Colonic mucosa (tissue), 4 donors: ENCODE results near the gene LTV1. TPM values are rescaled to one million over a fixed set of nuclear protein-coding genes. Genes with fewer than 3 reads are reported as not detected.
A peak's percentile ranks its signal among the peaks of the same experiment; 100 is the strongest.

Source experiments
- DNase-seq: peaks from one replicate; pipeline ENCODE4 v3.0.0-alpha.2; 2020
- H3K27ac ChIP-seq: fragments of 200-600 bp; one replicate; pipeline ENCODE4 v1.8.0; 2021
- H3K27me3 ChIP-seq: fragments of 200-600 bp; one replicate; pipeline ENCODE4 v1.8.0; 2021
- H3K36me3 ChIP-seq: fragments of 200-600 bp; one replicate; pipeline ENCODE4 v1.8.0; 2021
- H3K4me1 ChIP-seq: fragments of 200-600 bp; one replicate; pipeline ENCODE4 v1.8.0; 2021; ENCODE audit warnings: mild to moderate bottlenecking
- H3K4me3 ChIP-seq: fragments of 200-600 bp; one replicate; pipeline ENCODE4 v1.8.0; 2021
- H3K9ac ChIP-seq, 2 donors: one replicate each; pipeline ENCODE4 v1.7.0; 2013; ENCODE audit warnings: control low read depth in 2 of 2, low read depth in 2 of 2, low read length in 2 of 2
- H3K9me3 ChIP-seq: fragments of 200-600 bp; one replicate; pipeline ENCODE4 v1.8.0; 2021
- CTCF ChIP-seq: fragments of 200-600 bp; IDR thresholded peaks from one replicate; pipeline ENCODE4 v1.8.0; 2022; ENCODE audit warnings: antibody characterized with exemption, mild to moderate bottlenecking
- intact Hi-C: fragments of 100-400 bp; cut with DNase I; formaldehyde crosslinking; loops from one replicate; pipeline ENCODE4 v1.14.1; 2022
- total RNA-seq, 2 donors: library from RNA; stranded (reverse); fragmentation: NEBNext Ultra II Directional in 1 of 2; extraction: Animal tissue kit (Norgen Biotek cat#: 25700) in 1 of 2; gene quantifications; one replicate each; pipeline ENCODE4 v1.2.1, GENCODE V29; 2021
- donor health status: healthy.
- donor health status: DM: no; HTN: no; CAD: no.
- donor health status: DM: no; HTN: no; CAD: no.

Gene LTV1
- total RNA-seq, 2 donors from 2014 or later, result 11.0 to 17.4 TPM

GRCh38 chr6:143877584-143878271 is 34.6 kb downstream of the LTV1 start:
- no peaks in the 10 kb centered on the region for H3K27me3 ChIP-seq
- H3K4me3 ChIP-seq, result no peak overlapping the region
- H3K36me3 ChIP-seq, result no peaks in the 10 kb centered on the region
- H3K9me3 ChIP-seq, result no peaks in the 10 kb centered on the region
- no peak for DNase-seq
- H3K9ac ChIP-seq, result no peak overlapping the region
- intact Hi-C loops, result no loop called here
- no peaks in the 10 kb centered on the region for H3K4me1 ChIP-seq
- no peak for TF ChIP-seq CTCF
- H3K27ac ChIP-seq, result no peak overlapping the region

GRCh38 chr6:143878272-143878760 is 35.2 kb downstream of the LTV1 start:
- H3K27me3 ChIP-seq, result no peaks in the 10 kb centered on the region
- no peak overlapping the region for H3K9ac ChIP-seq
- H3K9me3 ChIP-seq, result no peaks in the 10 kb centered on the region
- H3K4me1 ChIP-seq, result no peaks in the 10 kb centered on the region
- TF ChIP-seq CTCF, result no peak
- H3K4me3 ChIP-seq, result no peak overlapping the region
- peak; percentile 26 for DNase-seq
- no peaks in the 10 kb centered on the region for H3K36me3 ChIP-seq
- H3K27ac ChIP-seq, result no peak overlapping the region
- intact Hi-C loops, result no loop called here

GRCh38 chr6:143880412-143880811 is 37.3 kb downstream of the LTV1 start:
- H3K36me3 ChIP-seq, result no peaks in the 10 kb centered on the region
- no peak overlapping the region for H3K4me3 ChIP-seq
- no peaks in the 10 kb centered on the region for H3K27me3 ChIP-seq
- H3K4me1 ChIP-seq, result no peaks in the 10 kb centered on the region
- DNase-seq, result no peak
- H3K9ac ChIP-seq, result no peak overlapping the region
- intact Hi-C loops, result no loop called here
- H3K9me3 ChIP-seq, result no peaks in the 10 kb centered on the region
- no peak overlapping the region for H3K27ac ChIP-seq
- no peak for TF ChIP-seq CTCF

- Histone ChIP-seq H3K4me1 (no peaks in the 10 kb centered on the region), H3K4me3 (no peak overlapping the region), H3K9ac (no peak overlapping the region), H3K27me3 (no peaks in the 10 kb centered on the region), H3K9me3 (no peaks in the 10 kb centered on the region), H3K27ac (no peak overlapping the region), H3K36me3 (no peaks in the 10 kb centered on the region)
- no peak for TF ChIP-seq CTCF
- intact Hi-C loops, result no loop called here
- DNase-seq, result no peak
Observed at GRCh38 chr6:143882401-143882930, 39.3 kb downstream of the LTV1 start.

- intact Hi-C loops, result no loop called here
Observed at GRCh38 chr6:143884216-143884900, 41.2 kb downstream of the LTV1 start.

More at GRCh38 chr6:143884216-143884900, 41.2 kb downstream of the LTV1 start:
- Histone ChIP-seq H3K27me3 (no peaks in the 10 kb centered on the region), H3K4me3 (no peak overlapping the region), H3K9me3 (no peaks in the 10 kb centered on the region), H3K9ac (no peak overlapping the region), H3K27ac (no peak overlapping the region), H3K36me3 (no peaks in the 10 kb centered on the region), H3K4me1 (no peaks in the 10 kb centered on the region)
- no peak for TF ChIP-seq CTCF
- no peak for DNase-seq
